ENCODE data around the gene C2orf72. TPM values are rescaled to one million over a fixed set of nuclear protein-coding genes. Genes with fewer than 3 reads are reported as not detected.

Gene C2orf72
- total and polyA plus RNA-seq, 2 of the 13 experiments (the other 11 are each of a cell fraction or from before 2014, with no cell fraction given), result 147 to 203 TPM

DNA sequence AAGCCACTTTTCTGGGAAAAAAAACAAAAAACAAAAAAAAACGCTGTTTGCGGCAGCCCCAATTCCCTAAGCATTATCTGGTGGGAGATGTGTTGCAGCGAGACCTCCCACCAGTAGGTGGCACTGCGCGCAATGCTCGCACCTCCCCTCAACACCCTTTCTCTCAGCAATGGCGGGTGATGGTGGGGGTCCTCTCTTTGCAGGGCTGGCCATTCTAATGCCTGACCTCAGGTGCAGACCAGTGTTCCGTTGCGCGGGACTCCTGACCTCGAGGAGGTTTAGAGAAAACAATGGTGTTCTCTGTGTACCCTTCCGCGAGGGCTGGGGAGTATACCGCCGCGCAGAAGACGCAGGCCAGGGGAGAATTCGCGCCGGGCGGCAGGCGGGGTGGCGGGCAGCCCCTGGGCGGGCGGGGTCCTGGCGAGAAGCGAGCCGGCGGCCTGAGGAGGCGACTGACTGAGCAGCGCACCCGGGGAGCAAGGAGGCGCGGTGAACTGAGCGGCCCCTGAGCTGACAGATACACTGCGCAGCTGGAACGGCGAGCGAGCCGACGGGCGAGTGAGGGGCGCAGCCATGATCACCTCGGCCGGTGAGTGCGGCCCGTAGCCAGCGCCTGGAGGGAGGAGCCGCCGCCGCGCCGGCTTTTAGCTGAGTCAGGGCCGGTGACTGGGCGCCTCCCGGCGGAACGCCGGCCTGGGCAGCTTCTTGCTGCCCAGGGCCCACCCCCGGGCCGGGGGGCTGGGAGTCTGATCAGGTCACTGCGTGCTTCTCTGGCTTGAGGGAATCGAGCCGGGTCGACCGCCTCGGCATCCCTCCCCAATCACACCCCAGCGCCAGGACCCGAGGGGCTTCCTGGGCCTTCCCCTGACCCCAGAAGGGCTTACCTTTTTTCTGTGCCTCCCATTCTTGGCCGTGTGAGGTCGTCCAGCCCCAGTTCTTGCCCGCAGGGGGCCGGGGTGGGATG lies 19.4 kb downstream of the C2orf72 start, which contains the start of gene PSMD1 (continued):
- TF ChIP-seq ZBTB4 (CRISPR knock-in tag; IDR thresholded peaks at IDR 0.05; ENCODE audit: borderline replicate concordance) (no peak), NFE2L2 (IDR thresholded peaks at IDR 0.05; ENCODE audit: low read length) (0 out of 2 replicates have a peak, but pooled peaks have one; percentile 15), RORA (CRISPR knock-in tag; IDR thresholded peaks at IDR 0.05) (no peak), THAP9 (CRISPR knock-in tag; IDR thresholded peaks at IDR 0.05; ENCODE audit: borderline replicate concordance) (peak; percentile 93)
- TF ChIP-seq, protein P1, sequence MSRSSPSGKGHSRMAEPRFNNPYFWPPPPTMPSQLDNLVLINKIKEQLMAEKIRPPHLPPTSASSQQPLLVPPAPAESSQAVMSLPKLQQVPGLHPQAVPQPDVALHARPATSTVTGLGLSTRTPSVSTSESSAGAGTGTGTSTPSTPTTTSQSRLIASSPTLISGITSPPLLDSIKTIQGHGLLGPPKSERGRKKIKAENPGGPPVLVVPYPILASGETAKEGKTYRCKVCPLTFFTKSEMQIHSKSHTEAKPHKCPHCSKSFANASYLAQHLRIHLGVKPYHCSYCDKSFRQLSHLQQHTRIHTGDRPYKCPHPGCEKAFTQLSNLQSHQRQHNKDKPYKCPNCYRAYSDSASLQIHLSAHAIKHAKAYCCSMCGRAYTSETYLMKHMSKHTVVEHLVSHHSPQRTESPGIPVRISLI (CRISPR knock-in tag; IDR thresholded peaks at IDR 0.05; ENCODE audit: borderline replicate concordance), result peak; percentile 71; the same call in 1 of the 2 replicates
- TF ChIP-seq, protein P2, sequence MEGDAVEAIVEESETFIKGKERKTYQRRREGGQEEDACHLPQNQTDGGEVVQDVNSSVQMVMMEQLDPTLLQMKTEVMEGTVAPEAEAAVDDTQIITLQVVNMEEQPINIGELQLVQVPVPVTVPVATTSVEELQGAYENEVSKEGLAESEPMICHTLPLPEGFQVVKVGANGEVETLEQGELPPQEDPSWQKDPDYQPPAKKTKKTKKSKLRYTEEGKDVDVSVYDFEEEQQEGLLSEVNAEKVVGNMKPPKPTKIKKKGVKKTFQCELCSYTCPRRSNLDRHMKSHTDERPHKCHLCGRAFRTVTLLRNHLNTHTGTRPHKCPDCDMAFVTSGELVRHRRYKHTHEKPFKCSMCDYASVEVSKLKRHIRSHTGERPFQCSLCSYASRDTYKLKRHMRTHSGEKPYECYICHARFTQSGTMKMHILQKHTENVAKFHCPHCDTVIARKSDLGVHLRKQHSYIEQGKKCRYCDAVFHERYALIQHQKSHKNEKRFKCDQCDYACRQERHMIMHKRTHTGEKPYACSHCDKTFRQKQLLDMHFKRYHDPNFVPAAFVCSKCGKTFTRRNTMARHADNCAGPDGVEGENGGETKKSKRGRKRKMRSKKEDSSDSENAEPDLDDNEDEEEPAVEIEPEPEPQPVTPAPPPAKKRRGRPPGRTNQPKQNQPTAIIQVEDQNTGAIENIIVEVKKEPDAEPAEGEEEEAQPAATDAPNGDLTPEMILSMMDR (CRISPR knock-in tag; IDR thresholded peaks at IDR 0.05), result peak; percentile 95
- TF ChIP-seq, protein P3, sequence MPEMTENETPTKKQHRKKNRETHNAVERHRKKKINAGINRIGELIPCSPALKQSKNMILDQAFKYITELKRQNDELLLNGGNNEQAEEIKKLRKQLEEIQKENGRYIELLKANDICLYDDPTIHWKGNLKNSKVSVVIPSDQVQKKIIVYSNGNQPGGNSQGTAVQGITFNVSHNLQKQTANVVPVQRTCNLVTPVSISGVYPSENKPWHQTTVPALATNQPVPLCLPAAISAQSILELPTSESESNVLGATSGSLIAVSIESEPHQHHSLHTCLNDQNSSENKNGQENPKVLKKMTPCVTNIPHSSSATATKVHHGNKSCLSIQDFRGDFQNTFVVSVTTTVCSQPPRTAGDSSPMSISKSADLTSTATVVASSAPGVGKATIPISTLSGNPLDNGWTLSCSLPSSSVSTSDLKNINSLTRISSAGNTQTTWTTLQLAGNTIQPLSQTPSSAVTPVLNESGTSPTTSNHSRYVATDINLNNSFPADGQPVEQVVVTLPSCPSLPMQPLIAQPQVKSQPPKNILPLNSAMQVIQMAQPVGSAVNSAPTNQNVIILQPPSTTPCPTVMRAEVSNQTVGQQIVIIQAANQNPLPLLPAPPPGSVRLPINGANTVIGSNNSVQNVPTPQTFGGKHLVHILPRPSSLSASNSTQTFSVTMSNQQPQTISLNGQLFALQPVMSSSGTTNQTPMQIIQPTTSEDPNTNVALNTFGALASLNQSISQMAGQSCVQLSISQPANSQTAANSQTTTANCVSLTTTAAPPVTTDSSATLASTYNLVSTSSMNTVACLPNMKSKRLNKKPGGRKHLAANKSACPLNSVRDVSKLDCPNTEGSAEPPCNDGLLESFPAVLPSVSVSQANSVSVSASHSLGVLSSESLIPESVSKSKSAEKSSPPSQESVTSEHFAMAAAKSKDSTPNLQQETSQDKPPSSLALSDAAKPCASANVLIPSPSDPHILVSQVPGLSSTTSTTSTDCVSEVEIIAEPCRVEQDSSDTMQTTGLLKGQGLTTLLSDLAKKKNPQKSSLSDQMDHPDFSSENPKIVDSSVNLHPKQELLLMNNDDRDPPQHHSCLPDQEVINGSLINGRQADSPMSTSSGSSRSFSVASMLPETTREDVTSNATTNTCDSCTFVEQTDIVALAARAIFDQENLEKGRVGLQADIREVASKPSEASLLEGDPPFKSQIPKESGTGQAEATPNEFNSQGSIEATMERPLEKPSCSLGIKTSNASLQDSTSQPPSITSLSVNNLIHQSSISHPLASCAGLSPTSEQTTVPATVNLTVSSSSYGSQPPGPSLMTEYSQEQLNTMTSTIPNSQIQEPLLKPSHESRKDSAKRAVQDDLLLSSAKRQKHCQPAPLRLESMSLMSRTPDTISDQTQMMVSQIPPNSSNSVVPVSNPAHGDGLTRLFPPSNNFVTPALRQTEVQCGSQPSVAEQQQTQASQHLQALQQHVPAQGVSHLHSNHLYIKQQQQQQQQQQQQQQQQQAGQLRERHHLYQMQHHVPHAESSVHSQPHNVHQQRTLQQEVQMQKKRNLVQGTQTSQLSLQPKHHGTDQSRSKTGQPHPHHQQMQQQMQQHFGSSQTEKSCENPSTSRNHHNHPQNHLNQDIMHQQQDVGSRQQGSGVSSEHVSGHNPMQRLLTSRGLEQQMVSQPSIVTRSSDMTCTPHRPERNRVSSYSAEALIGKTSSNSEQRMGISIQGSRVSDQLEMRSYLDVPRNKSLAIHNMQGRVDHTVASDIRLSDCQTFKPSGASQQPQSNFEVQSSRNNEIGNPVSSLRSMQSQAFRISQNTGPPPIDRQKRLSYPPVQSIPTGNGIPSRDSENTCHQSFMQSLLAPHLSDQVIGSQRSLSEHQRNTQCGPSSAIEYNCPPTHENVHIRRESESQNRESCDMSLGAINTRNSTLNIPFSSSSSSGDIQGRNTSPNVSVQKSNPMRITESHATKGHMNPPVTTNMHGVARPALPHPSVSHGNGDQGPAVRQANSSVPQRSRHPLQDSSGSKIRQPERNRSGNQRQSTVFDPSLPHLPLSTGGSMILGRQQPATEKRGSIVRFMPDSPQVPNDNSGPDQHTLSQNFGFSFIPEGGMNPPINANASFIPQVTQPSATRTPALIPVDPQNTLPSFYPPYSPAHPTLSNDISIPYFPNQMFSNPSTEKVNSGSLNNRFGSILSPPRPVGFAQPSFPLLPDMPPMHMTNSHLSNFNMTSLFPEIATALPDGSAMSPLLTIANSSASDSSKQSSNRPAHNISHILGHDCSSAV (CRISPR knock-in tag; IDR thresholded peaks at IDR 0.05; ENCODE audit: borderline replicate concordance), result no peak

All from HepG2 (cell line).